Measurements from ENCODE around the gene KANSL1. TPM values are rescaled to one million over a fixed set of nuclear protein-coding genes. Genes with fewer than 3 reads are reported as not detected.

The KANSL1 gene
- polyA plus RNA-seq, 3 donors, result 84.5 to 90.4 (median 85.7) TPM

DNA sequence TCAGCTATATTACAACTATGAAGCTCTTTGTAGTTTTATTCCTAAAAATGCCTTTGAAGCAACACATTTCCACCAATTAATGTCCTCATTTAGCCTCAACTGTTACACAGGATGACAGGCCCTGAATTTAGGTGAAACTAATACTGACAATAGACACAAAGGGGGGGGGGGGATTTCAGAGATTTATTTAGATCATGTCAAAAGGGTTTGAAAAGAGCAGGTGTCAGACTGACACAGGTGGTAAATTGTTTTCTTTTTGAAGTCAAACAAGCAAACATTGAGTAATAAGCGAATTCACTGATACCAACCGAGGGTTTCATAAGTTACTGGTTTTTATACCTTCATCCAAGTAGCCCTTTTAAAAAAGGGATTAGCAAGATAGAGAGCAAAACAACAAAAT, 40.8 kb downstream of the KANSL1 start:
- no peak for DNase-seq (ENCODE audit: extremely low read depth in 1 of 11, low read depth in 9 of 11, low spot score in 4 of 11)

DNA sequence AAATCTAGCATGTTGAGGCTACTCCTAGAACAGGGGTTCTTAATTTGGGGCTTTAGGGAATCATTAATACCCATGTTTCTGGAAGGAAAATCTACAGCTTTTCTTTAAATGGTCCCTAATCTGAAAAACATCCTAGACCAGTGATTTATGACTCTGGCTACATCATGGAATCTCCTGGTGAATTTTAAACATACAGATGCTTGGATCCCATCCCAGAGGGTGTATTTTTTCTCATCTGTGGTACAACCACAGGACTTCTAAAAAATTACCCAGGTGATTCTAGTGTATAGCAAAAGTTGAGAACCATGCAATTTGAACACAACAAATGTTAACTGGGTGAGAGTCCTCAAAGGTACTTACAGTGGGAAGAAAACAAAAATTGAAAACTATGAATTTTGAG, 41.5 kb downstream of the KANSL1 start:
- no peak for DNase-seq (ENCODE audit: extremely low read depth in 1 of 11, low read depth in 9 of 11, low spot score in 4 of 11)

DNA sequence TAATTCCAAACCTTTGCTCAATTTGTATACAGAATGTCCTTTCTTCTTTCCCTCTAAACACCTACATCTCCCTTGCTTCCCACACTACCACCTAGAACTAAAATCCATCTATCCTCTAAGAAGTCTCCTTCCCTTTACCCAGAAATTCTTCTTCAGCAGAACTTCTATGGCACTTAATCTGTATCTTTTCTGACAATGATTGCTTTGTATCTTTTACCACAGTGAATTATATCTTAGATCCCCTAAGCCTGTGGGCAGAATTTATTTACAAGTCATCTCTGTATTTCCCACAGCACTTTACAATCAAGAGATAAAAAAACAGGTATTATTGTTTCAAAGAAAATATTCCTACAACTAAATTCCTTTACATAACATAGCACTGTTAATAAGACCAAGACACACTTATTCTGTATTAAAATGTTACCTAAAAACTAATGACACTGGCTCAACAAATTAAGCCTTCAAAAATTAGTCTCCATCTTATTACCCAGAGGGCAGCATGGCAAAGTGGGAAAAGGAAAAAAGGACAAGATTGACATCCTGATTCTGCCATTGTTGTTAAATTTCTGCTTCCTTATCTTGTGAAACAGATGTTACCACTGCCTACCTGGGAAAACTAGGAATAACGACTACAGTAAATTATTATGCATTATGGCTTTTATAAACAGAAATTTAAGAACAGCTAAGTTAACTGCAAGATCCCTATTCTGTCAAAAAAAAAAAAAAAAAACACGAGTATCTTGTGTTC, 42.8 kb downstream of the KANSL1 start:
- no peak for DNase-seq (ENCODE audit: extremely low read depth in 1 of 11, low read depth in 9 of 11, low spot score in 4 of 11)

DNA sequence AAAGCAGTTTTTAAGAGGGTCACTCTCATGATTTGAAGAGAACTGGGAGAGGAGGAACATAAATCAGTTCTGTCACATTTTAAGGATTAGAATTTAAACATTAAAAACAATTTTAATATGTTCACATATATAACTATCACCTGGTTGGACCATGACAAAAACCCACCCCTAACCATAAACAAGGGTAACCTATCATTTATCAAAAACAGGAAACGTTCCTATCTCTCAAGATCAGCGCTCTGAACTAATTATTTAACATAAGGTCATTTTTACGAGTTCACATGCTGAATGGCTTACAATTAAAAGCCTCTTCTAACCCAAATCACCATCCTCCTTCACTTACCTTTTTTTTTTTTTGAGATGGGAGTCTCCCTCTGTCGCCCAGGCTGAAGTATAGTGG, 45.0 kb downstream of the KANSL1 start:
- no peak for DNase-seq (ENCODE audit: extremely low read depth in 1 of 11, low read depth in 9 of 11, low spot score in 4 of 11)

DNA sequence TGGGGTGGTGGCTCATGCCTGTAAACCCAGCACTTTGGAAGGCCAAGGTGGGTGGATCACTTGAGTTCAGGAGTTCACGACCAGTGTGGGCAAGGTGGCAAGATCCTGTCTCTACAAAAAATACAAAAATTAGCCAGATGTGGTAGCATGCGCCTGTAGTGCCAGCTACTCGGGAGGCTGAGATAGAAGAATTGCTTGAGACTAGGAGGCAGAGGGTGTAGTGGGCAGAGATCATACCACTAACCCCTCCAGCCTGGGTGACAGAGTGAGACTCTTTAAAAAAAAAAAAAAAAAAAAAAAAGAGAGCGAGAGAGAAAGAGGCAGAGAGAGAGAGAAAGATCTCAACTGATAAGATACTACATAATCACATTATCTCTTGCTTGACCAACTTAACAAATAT, 45.9 kb downstream of the KANSL1 start:
- DNase-seq (ENCODE audit: extremely low read depth in 1 of 11, low read depth in 9 of 11, low spot score in 4 of 11), result no peak

DNA sequence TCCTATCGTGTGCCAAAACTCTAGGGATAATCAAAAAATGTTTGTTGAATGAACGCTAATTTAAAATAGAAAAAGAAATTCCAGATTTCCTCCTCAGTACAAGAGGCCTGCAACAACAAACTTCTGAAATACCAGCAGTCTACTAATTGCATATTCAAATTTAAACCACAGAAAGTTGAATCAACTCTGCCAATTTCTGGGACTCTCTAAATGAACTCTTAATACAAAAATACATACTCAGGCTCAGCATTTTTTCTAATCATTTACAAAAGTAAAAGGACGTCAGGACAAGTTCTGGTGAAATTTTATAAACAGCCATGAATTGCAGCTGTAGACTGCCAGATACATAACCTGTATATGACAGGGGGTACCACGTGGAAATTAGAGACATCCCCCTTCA, 49.0 kb downstream of the KANSL1 start:
- no peak for DNase-seq (ENCODE audit: extremely low read depth in 1 of 11, low read depth in 9 of 11, low spot score in 4 of 11)

DNA sequence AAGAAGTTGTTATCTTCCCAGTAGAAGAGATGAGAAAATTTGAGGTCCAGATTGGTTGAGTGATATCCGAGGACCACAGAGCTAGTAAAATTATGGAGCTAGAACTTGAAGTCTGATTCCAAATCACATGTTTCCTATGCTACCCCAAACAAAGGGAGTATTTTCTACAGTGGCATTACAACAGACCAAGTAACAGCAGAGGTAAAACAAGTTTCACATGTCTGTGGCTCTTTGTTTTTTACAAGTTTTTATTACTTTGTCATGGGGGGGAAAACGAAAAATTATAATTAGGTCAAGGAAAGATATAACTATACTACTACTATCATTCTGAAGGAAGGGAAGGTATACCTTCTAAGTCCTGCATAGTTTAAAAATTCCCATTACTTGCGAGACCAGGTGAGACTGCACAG, 49.4 kb downstream of the KANSL1 start:
- no peak for DNase-seq (ENCODE audit: extremely low read depth in 1 of 11, low read depth in 9 of 11, low spot score in 4 of 11)

DNA sequence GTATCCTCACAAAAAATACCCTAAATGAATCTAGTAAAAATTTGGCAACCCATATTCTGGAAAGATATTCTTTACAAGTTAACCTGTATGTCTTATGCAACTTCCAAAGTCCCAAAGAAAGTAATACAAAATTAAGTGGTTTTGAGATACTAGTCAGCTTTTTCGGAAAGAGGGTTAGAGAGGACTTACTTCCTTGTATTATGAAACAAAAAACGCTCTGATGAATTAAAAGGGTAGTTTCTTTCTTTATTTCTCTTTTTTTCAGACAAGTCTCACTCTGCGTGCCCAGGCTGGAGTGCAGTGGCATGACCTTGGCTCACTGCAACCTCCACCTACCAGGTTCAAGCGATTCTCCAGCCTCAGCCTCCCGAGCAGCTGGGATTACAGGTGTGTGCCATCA, 51.6 kb downstream of the KANSL1 start:
- no peak for DNase-seq (ENCODE audit: extremely low read depth in 1 of 11, low read depth in 9 of 11, low spot score in 4 of 11)

DNA sequence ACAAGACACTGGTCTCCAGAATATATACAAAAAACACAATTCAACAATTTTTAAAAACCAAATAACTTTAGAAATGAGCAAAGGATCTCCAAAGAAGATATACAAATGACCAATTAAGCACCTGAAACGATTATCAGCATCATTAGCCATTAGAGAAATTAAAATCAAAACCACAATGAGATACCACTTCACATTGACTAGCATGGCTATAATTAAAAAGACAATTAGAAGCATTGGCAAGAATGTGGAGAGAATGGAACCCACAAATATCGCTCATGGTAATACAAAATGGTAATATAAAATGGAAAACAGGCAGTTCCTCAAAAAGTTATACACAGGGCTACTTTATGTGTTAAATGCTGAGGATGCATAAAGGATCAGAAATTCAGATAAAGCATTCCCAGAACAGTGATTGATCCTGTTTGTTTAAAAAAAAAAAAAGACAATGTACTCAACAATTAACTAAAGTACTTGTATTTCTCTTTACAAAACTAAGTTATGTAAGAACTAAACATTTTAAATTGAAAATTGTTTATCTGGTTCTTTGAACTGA, 52.5 kb downstream of the KANSL1 start:
- no peak for DNase-seq (ENCODE audit: extremely low read depth in 1 of 11, low read depth in 9 of 11, low spot score in 4 of 11)

DNA sequence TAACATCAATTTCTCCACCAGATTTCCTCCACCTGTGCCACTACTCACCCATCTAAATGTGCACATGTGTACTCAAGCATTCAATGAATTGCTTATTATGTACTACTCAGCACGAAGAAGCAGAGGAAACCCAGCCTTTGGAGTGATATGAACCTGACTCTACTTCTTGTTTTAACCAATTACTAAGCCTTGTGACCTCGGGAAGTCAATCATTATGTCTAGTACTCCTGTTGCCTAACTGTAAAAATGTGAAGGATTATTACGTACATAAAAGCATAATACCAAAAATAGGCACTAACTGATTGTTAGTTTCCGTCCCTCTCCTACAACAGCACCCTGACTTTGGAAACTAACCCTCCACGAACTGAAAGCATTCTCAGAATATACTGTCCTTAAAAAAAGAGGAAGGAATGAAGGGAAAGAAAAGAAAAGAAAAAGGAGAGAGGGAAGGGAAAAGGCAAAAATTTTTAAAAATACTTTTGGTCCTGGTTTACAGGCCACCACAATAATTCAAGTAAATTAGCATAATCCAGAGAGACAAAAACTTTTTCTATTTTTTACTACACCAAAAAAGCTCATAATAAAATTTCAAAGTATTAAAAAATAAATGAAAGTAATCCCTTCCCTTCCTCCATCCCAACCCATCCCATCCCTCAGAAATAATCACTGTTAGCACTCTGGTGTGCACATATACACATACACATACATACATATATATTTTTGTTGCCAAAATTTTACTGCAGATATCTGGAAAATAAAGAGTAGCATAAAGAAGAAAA, 53.6 kb downstream of the KANSL1 start:
- DNase-seq (ENCODE audit: extremely low read depth in 1 of 11, low read depth in 9 of 11, low spot score in 4 of 11), result no peak

DNA sequence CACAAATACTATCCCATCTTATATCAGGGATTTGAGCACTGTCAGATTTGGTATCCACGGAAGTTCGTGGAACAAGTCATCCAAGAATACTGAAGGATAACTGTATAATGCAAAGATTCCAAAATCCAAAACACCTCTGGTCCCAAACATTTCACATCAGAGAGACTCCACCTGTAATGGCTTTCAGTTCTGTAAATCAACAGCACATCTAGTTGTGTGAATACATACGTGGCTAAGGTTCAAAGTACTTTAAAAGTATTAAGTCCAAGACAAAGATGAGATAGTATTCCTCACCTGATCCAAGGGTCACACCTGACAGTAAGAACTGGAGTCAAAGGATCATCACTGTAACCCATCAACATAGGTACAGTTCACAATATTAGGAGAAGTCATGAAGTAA, 54.8 kb downstream of the KANSL1 start:
- DNase-seq (ENCODE audit: extremely low read depth in 1 of 11, low read depth in 9 of 11, low spot score in 4 of 11), result no peak

DNA sequence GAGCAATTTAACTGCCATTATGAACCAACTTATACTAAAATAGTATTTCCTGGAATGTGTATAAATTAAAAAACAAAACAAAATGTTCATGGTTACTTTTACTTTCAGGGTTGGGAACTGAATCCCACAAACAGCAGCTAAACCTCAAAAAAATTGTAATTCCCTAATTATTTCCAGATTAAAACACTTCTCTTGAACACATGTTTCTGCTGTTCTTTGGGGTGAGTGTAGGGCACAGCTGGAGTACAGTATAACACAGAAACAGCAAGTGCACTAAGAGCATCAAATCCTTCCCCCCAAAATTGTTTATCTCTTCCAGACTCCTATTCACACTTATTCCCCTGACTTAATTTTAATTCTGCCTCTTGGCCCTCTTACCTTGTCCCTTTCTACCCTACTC, 56.4 kb downstream of the KANSL1 start:
- DNase-seq (ENCODE audit: extremely low read depth in 1 of 11, low read depth in 9 of 11, low spot score in 4 of 11), result no peak

DNA sequence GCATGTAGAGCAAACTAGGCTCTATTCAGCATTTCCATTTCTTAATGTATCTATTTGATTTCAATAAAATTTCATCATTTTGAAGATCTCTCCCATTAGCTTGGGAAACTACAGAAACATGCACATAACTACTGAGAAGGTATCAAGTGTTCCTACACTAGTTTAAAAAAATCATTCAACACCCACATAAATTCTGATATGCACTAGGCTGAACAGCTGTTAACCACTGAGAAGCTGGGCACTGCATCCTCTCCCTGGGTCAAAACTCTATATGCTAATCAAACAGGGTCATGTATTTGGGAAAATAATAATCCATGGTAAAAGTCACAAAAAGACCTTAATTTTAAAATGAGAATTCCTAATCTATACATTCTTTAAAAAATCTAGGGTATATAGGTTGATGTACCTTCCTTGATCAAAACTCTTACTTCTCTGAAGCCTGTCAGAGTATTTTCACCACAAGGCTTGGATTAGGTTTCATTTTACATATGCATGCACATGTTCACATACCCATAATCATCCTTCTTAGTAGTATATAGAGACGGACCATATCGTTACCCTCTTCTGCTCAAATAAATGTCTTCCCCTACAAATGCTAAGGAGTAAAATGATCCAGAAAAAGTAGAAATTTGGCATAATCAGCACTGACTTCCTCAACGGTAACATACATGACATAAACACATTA, 57.2 kb downstream of the KANSL1 start:
- no peak for DNase-seq (ENCODE audit: extremely low read depth in 1 of 11, low read depth in 9 of 11, low spot score in 4 of 11)

DNA sequence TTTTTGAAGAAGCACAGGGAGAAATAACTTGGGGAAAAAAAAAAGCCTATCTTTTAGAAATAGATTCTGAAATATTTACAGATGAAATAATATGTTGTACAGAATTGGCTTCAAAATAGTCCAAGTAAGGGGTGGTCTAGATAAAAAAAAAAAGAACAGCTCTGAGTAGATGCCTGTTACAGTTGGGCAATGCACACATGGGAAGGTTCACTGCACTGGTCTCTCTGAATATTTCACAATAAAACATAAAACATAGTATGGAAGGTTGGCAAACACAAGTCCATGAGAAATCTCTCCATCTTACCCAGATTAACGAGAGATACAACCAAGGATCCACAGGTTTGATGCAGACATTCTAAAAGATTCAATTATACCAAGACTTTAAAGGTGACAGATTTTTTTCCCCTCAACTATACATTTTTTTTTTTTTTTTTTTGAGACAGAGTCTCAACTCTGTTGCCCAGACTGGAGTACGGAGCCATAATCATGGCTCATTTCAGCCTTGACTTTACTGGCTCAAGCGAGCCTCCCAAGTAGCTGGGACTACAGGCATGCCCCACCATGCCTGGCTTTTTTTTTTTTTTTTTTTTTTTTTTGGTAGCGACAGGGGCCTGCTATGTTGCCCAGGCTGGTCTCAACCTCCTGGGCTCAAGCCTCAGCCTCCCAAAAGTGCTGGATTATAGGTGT, 58.0 kb downstream of the KANSL1 start:
- no peak for DNase-seq (ENCODE audit: extremely low read depth in 1 of 11, low read depth in 9 of 11, low spot score in 4 of 11)

DNA sequence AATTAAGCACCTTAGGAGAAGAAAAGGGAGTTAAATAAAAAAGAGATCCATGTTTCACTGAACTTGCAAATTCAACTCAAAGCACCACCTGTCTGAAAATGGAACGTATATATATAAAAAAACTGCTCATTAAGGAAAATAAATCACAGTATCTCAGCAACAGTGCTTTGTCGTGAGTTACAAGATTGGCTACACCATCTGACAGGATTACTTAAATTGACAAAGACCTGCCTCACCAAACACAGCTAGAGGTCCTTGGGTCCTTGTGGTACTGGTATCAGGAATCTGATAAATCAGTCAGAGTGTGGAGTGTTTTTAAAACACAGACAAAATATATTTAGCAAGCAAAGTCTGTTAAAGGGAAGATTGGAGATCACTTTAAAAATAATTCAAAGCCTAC, 63.9 kb downstream of the KANSL1 start:
- DNase-seq (ENCODE audit: extremely low read depth in 1 of 11, low read depth in 9 of 11, low spot score in 4 of 11), result no peak

DNA sequence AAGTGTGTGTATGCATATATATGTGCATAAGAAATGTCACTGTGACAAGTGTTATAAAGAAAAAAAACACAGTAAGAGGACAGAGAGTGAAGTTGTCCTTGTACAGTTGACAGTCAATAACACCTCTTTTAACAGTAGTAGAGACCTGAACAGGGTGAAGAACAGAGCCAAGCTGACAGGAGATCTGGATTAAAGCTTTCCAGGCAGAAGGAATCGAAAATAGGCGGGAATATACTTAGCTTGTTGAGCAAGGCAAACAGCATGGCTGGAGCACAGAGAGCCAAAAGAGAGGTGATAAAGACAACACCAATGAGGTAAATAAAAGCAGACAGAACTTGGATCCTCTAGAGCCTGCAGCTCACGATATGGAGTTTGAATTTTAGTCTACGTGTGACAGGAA, 64.8 kb downstream of the KANSL1 start:
- DNase-seq (ENCODE audit: extremely low read depth in 1 of 11, low read depth in 9 of 11, low spot score in 4 of 11), result no peak

DNA sequence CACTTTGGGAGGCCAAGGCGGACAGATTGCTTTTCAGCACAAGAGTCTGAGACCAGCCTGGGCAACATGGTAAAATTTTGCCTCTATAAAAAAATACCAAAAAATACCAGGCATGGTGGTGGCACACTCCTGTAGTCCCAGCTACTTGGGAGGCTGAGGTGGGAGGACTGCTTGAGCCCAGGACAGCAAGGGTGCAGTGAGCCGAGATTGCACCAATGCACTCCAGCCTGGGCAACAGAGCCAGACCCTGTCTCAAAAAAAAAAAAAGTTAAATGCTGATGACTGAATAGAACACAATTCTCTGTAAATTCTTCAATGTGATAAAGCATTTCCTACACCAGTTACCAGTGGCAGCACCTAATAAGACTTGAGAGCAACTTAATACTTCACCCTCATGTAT, 65.7 kb downstream of the KANSL1 start:
- DNase-seq (ENCODE audit: extremely low read depth in 1 of 11, low read depth in 9 of 11, low spot score in 4 of 11), result no peak

DNA sequence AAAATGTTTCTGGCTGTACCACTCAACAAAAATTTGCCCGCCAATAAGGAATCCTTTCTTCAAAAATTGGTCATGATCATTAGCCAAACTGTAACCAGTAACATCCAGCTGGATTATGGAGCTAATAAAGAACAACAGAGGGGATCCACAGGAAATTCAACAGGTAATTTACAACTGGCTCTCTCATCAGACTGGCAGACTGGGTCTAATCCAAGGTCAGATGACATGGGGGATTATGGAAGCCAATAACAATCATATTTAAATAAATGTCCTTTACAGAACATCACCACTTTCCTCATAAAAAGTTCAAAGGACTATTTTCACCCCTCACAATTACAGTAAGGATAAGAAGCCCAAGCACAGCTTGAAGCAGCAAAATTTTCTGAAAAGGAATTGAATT, 66.4 kb downstream of the KANSL1 start:
- DNase-seq (ENCODE audit: extremely low read depth in 1 of 11, low read depth in 9 of 11, low spot score in 4 of 11), result no peak

DNA sequence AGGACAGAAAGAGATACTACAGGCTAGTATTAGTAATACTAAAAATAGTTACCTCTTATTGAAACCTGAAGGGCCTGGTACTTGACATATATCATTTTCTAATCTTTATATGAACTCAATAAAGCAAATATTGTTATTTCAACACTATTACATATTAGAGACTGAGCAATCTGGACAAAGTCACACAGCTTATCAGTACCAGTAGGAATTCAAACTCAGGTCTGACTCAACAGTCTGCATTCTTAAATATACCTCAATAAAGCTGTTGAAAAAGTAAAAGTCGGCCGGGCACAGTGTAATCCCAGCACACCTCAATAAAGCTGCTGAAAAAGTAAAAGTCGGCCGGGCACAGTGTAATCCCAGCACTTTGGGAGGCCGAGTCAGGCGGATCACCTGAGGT, 67.4 kb downstream of the KANSL1 start:
- DNase-seq (ENCODE audit: extremely low read depth in 1 of 11, low read depth in 9 of 11, low spot score in 4 of 11), result no peak
